GM12878 (cell line): ENCODE data around the gene C11orf42.

Experiments
- BCL11A ChIP-seq: IDR thresholded peaks from 2 replicates; pipeline ENCODE4 v1.6.1; 2011; ENCODE audit warnings: low read depth, low read length
- CHD2 ChIP-seq: IDR thresholded peaks from 2 replicates; pipeline ENCODE4 v1.6.1; 2011; ENCODE audit warnings: low read depth, low read length, improper control_type of control experiment, borderline replicate concordance
- EP300 ChIP-seq, 2 experiments: fragments of 150-350 bp in 1 of 2; IDR thresholded peaks; 2 replicates each; pipeline ENCODE4 v1.6.1; 2011 to 2012; ENCODE audit warnings: low read depth in 2 of 2, low read length in 2 of 2, borderline replicate concordance in 1 of 2, improper control_type of control experiment in 1 of 2, inconsistent platforms in 1 of 2; ENCODE audit not compliant: control insufficient read depth in 1 of 2
- EZH2 ChIP-seq: IDR thresholded peaks from 2 replicates; pipeline ENCODE4 v1.6.1; 2012; ENCODE audit warnings: low read depth, mild to moderate bottlenecking, control low read depth, inconsistent platforms, low read length, borderline replicate concordance; ENCODE audit not compliant: control insufficient read depth
- KDM1A ChIP-seq: fragments of 200-600 bp; sonication (generic); IDR thresholded peaks from 2 replicates; pipeline ENCODE4 v1.6.1; 2016; ENCODE audit warnings: borderline replicate concordance
- MYC ChIP-seq: IDR thresholded peaks from 2 replicates; pipeline ENCODE4 v1.6.1; 2011; ENCODE audit warnings: mild to moderate bottlenecking, low read length, moderate library complexity, inconsistent platforms; ENCODE audit not compliant: insufficient read depth, insufficient replicate concordance, insufficient read length, severe bottlenecking
- NFIC ChIP-seq: IDR thresholded peaks from 2 replicates; pipeline ENCODE4 v1.6.1; 2012; ENCODE audit warnings: low read depth, mild to moderate bottlenecking, inconsistent platforms, low read length, moderate library complexity
- NRF1 ChIP-seq: conservative IDR thresholded peaks from 2 replicates; pipeline ENCODE4 v1.6.1; 2011; ENCODE audit warnings: mild to moderate bottlenecking, low read depth, low read length, improper control_type of control experiment
- PML ChIP-seq: IDR thresholded peaks from 2 replicates; pipeline ENCODE4 v1.6.1; 2012; ENCODE audit warnings: low read length, inconsistent platforms
- SUZ12 ChIP-seq: fragments of 200-600 bp; sonication (generic); IDR thresholded peaks from one replicate; pipeline ENCODE4 v1.6.1; 2018; ENCODE audit warnings: antibody characterized with exemption, mild to moderate bottlenecking; ENCODE audit not compliant: unreplicated experiment
- TAF1 ChIP-seq: IDR thresholded peaks from 2 replicates; pipeline ENCODE4 v1.6.1; 2011; ENCODE audit warnings: mild to moderate bottlenecking, low read depth, low read length, borderline replicate concordance
- TF ChIP-seq, protein P1 (sequence below), 3 experiments: IDR thresholded peaks in 2 of 3; conservative IDR thresholded peaks in 1 of 3; 2 replicates each; pipeline ENCODE4 v1.5.1; 2011; ENCODE audit warnings: low read depth in 3 of 3, low read length in 3 of 3, mild to moderate bottlenecking in 3 of 3, control low read depth in 2 of 3, moderate library complexity in 2 of 3, inconsistent platforms in 1 of 3, mixed read lengths in 1 of 3; ENCODE audit not compliant: control insufficient read depth in 2 of 3, insufficient read depth in 1 of 3; ENCODE audit errors: extremely low read depth in 1 of 3
- TF ChIP-seq, protein P2 (sequence below): IDR thresholded peaks from 2 replicates; pipeline ENCODE4 v1.6.1; 2011; ENCODE audit warnings: borderline replicate concordance, low read depth, mild to moderate bottlenecking, moderate library complexity, low read length; ENCODE audit not compliant: insufficient read depth, poor library complexity, severe bottlenecking

DNA sequence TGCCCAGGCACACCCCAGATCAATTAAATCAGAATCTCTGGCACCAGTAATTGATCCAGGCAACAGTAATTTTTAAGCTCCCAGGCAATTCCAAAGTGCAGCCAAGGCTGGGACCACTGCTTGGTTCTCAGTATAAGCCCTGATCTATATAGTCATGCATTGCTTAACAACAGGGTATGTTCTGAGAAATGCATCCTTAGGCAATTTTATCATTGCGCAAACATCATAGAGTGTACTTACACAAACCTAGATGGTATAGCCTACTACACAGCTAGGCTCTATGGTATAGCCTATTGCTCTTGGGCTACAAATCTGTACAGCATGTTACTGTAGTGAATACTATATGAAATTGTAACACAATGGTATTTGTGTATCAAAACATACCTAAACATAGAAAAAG is 651 bp upstream of the C11orf42 start:
- TF ChIP-seq KDM1A (no peak), NFIC (no peak), PML (no peak), EP300 (IDR thresholded peaks at IDR 0.05; ENCODE audit: borderline replicate concordance in 1 of 2, control insufficient read depth in 1 of 2, low read depth in 2 of 2, low read length in 2 of 2) (no peak), TAF1 (no peak), BCL11A (no peak), SUZ12 (no peak), NRF1 (no peak), EZH2 (no peak), CHD2 (no peak), MYC (no peak)
- TF ChIP-seq, protein P1, sequence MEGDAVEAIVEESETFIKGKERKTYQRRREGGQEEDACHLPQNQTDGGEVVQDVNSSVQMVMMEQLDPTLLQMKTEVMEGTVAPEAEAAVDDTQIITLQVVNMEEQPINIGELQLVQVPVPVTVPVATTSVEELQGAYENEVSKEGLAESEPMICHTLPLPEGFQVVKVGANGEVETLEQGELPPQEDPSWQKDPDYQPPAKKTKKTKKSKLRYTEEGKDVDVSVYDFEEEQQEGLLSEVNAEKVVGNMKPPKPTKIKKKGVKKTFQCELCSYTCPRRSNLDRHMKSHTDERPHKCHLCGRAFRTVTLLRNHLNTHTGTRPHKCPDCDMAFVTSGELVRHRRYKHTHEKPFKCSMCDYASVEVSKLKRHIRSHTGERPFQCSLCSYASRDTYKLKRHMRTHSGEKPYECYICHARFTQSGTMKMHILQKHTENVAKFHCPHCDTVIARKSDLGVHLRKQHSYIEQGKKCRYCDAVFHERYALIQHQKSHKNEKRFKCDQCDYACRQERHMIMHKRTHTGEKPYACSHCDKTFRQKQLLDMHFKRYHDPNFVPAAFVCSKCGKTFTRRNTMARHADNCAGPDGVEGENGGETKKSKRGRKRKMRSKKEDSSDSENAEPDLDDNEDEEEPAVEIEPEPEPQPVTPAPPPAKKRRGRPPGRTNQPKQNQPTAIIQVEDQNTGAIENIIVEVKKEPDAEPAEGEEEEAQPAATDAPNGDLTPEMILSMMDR (IDR thresholded peaks at IDR 0.05 in 2 of 3, conservative IDR thresholded peaks at IDR 0.05 in 1 of 3; ENCODE audit: control insufficient read depth in 2 of 3, extremely low read depth in 1 of 3, insufficient read depth in 1 of 3, low read depth in 3 of 3, low read length in 3 of 3): no peak
- TF ChIP-seq, protein P2, sequence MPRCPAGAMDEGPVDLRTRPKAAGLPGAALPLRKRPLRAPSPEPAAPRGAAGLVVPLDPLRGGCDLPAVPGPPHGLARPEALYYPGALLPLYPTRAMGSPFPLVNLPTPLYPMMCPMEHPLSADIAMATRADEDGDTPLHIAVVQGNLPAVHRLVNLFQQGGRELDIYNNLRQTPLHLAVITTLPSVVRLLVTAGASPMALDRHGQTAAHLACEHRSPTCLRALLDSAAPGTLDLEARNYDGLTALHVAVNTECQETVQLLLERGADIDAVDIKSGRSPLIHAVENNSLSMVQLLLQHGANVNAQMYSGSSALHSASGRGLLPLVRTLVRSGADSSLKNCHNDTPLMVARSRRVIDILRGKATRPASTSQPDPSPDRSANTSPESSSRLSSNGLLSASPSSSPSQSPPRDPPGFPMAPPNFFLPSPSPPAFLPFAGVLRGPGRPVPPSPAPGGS: no peak
